OCI-LY3 (cell line): ENCODE data around the gene IL17F.

Experiments
- EZH2phosphoT487 ChIP-seq: fragments of 200-600 bp; shearing (Covaris generic); IDR thresholded peaks from 2 replicates; pipeline ENCODE4 v1.6.1; 2018; ENCODE audit warnings: antibody characterized with exemption, mixed run types, low read depth
- TF ChIP-seq, protein P1 (sequence below): fragments of 200-600, 300-600 bp; sonication (generic); IDR thresholded peaks from 2 replicates; pipeline ENCODE4 v1.5.1; 2014; ENCODE audit warnings: antibody characterized with exemption, low read length, low read depth

DNA sequence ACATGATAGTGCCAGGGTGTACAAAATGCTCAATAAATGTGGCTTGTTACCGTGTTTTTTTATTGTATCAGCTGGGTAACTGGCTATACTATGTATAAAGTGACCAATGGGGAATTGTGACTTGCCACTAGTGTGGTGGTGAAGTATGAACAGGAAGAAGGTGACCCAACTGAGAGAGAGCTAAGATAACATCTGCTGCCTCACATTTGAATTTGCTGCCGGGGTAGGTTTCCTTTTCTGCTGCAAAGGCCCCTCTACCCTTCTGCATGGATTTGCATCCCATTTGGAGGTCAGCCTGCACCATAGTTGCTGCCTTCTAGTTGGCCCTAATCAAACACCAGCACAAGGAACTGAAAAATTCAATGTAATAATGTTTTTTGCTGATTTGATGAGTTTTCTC is 34.1 kb downstream of the IL17F start:
- TF ChIP-seq, protein P1, sequence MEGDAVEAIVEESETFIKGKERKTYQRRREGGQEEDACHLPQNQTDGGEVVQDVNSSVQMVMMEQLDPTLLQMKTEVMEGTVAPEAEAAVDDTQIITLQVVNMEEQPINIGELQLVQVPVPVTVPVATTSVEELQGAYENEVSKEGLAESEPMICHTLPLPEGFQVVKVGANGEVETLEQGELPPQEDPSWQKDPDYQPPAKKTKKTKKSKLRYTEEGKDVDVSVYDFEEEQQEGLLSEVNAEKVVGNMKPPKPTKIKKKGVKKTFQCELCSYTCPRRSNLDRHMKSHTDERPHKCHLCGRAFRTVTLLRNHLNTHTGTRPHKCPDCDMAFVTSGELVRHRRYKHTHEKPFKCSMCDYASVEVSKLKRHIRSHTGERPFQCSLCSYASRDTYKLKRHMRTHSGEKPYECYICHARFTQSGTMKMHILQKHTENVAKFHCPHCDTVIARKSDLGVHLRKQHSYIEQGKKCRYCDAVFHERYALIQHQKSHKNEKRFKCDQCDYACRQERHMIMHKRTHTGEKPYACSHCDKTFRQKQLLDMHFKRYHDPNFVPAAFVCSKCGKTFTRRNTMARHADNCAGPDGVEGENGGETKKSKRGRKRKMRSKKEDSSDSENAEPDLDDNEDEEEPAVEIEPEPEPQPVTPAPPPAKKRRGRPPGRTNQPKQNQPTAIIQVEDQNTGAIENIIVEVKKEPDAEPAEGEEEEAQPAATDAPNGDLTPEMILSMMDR = no peak
- TF ChIP-seq EZH2phosphoT487 = no peak
